IMR-90 (cell line): ENCODE measurements around the gene FRAS1. TPM values are rescaled to one million over a fixed set of nuclear protein-coding genes. Genes with fewer than 3 reads are reported as not detected.

ENCODE experiments used
- ATAC-seq: fragments of 200-7000 bp; cut with Tn5 transposase; 2 replicates; pipeline ENCODE4 v1.9.1; 2020; ENCODE audit warnings: low read depth, mild to moderate bottlenecking, moderate library complexity
- BruUV-seq: library from RNA; stranded (reverse); fragments of 400-500 nt; replicated peaks from 2 replicates; lab custom pipeline; 2021; lab: Mats Ljungman, UMichigan
- CTCF ChIA-PET: fragments of 300-600 bp; formaldehyde crosslinking; extraction: SDS; loops from one replicate; lab custom pipeline; 2021; ENCODE audit warnings: antibody characterized with exemption; lab: Yijun Ruan, JAX
- POLR2A ChIA-PET: fragments of 300-600 bp; sonication (Branson Sonifier 250); formaldehyde crosslinking; loops from one replicate; lab custom pipeline; 2022; ENCODE audit warnings: antibody characterized with exemption; ENCODE audit not compliant: unreplicated experiment; lab: Charles Lee
- DNase-seq: peaks from one replicate; pipeline ENCODE4 v3.0.0; 2013
- H2AFZ ChIP-seq: replicated peaks from 2 replicates; pipeline ENCODE3; 2013; ENCODE audit warnings: low read length, mild to moderate bottlenecking; ENCODE audit not compliant: poor library complexity
- H2AK5ac ChIP-seq: 2 replicates; pipeline ENCODE4 v1.6.1; 2013; ENCODE audit warnings: low read depth, low read length, inconsistent platforms
- H2AK9ac ChIP-seq: replicated peaks from 2 replicates; pipeline ENCODE3; 2013; ENCODE audit warnings: mild to moderate bottlenecking, low read depth, low read length, moderate library complexity; ENCODE audit not compliant: poor library complexity
- H2BK120ac ChIP-seq: 2 replicates; pipeline ENCODE4 v1.6.1; 2013; ENCODE audit warnings: low read depth, low read length, inconsistent platforms
- H2BK15ac ChIP-seq: 3 replicates; pipeline ENCODE4 v1.6.1; 2013; ENCODE audit warnings: low read depth, low read length, inconsistent platforms
- H2BK20ac ChIP-seq: 2 replicates; pipeline ENCODE4 v1.6.1; 2013; ENCODE audit warnings: low read depth, mild to moderate bottlenecking, inconsistent platforms, low read length, moderate library complexity
- H2BK5ac ChIP-seq: 2 replicates; pipeline ENCODE4 v1.6.1; 2013; ENCODE audit warnings: mild to moderate bottlenecking, low read depth, low read length, inconsistent platforms; ENCODE audit not compliant: poor library complexity, severe bottlenecking
- H3K14ac ChIP-seq: replicated peaks from 2 replicates; pipeline ENCODE4 v1.6.1; 2013; ENCODE audit warnings: low read depth, low read length, inconsistent platforms
- H3K18ac ChIP-seq: 2 replicates; pipeline ENCODE4 v1.6.1; 2013; ENCODE audit warnings: low read depth, low read length, control low read depth
- H3K23ac ChIP-seq: 2 replicates; pipeline ENCODE4 v1.6.1; 2013; ENCODE audit warnings: low read depth, low read length, inconsistent platforms
- H3K27ac ChIP-seq: 2 replicates; pipeline ENCODE4 v1.5.1; 2013; ENCODE audit warnings: mild to moderate bottlenecking, control low read depth, low read length; ENCODE audit not compliant: insufficient read depth
- H3K27me3 ChIP-seq: 2 replicates; pipeline ENCODE4 v1.6.1; 2013; ENCODE audit warnings: low read length; ENCODE audit not compliant: control insufficient read depth, insufficient read depth
- H3K36me3 ChIP-seq: 2 replicates; pipeline ENCODE4 v1.6.1; 2013; ENCODE audit warnings: low read length, mixed read lengths; ENCODE audit not compliant: control insufficient read depth, insufficient read depth
- H3K4ac ChIP-seq: 2 replicates; pipeline ENCODE4 v1.6.1; 2013; ENCODE audit warnings: low read depth, low read length, inconsistent platforms
- H3K4me1 ChIP-seq: 2 replicates; pipeline ENCODE4 v1.6.1; 2013; ENCODE audit warnings: low read length, mixed read lengths; ENCODE audit not compliant: control insufficient read depth, insufficient read depth
- H3K4me2 ChIP-seq: 2 replicates; pipeline ENCODE4 v1.6.1; 2013; ENCODE audit warnings: low read depth, mild to moderate bottlenecking, control low read depth, low read length, moderate library complexity
- H3K4me3 ChIP-seq: 2 replicates; pipeline ENCODE4 v1.5.1; 2013; ENCODE audit warnings: low read depth, mild to moderate bottlenecking, control low read depth, low read length, moderate library complexity; ENCODE audit not compliant: insufficient read depth
- H3K56ac ChIP-seq: 2 replicates; pipeline ENCODE4 v1.6.1; 2013; ENCODE audit warnings: low read length, inconsistent platforms; ENCODE audit not compliant: insufficient read depth; ENCODE audit errors: extremely low read depth
- H3K79me1 ChIP-seq, 2 experiments: 2 replicates each; pipeline ENCODE4 v1.6.1; 2013; ENCODE audit warnings: low read length in 2 of 2, inconsistent platforms in 1 of 2, low read depth in 1 of 2
- H3K9ac ChIP-seq: 2 replicates; pipeline ENCODE4 v1.6.1; 2013; ENCODE audit warnings: low read depth, low read length, control low read depth
- H3K9me1 ChIP-seq: 2 replicates; pipeline ENCODE4 v1.6.1; 2013; ENCODE audit warnings: low read length, inconsistent platforms; ENCODE audit not compliant: insufficient read depth
- H3K9me3 ChIP-seq: 2 replicates; pipeline ENCODE4 v1.6.1; 2013; ENCODE audit warnings: low read length; ENCODE audit not compliant: control insufficient read depth, insufficient read depth
- H4K20me1 ChIP-seq: 2 replicates; pipeline ENCODE4 v1.6.1; 2013; ENCODE audit warnings: low read length, inconsistent platforms; ENCODE audit not compliant: insufficient read depth
- H4K5ac ChIP-seq: 2 replicates; pipeline ENCODE4 v1.6.1; 2013; ENCODE audit warnings: mild to moderate bottlenecking, low read depth, low read length, control low read depth
- H4K8ac ChIP-seq, 2 experiments: 2 replicates each; pipeline ENCODE4 v1.6.1; 2013; ENCODE audit warnings: low read depth in 2 of 2, low read length in 2 of 2, control low read depth in 1 of 2, inconsistent platforms in 1 of 2
- H4K91ac ChIP-seq: 2 replicates; pipeline ENCODE4 v1.6.1; 2013; ENCODE audit warnings: low read depth, low read length, inconsistent platforms; ENCODE audit not compliant: insufficient read depth
- BHLHE40 ChIP-seq: fragments of 150-350 bp; IDR thresholded peaks from 2 replicates; pipeline ENCODE4 v1.6.1; 2016; ENCODE audit warnings: mild to moderate bottlenecking, low read depth, low read length
- CEBPB ChIP-seq: IDR thresholded peaks from 2 replicates; pipeline ENCODE4 v1.6.1; 2012; ENCODE audit warnings: low read depth, low read length, improper control_type of control experiment
- CHD1 ChIP-seq: IDR thresholded peaks from 2 replicates; pipeline ENCODE4 v1.6.1; 2012; ENCODE audit warnings: low read depth, low read length, improper control_type of control experiment
- CTCF ChIP-seq: conservative IDR thresholded peaks from 2 replicates; pipeline ENCODE4 v1.5.1; 2012; ENCODE audit warnings: mild to moderate bottlenecking, low read depth, low read length, improper control_type of control experiment
- ELK1 ChIP-seq: fragments of 150-350 bp; IDR thresholded peaks from 2 replicates; pipeline ENCODE4 v1.6.1; 2016; ENCODE audit warnings: low read depth, mild to moderate bottlenecking, low read length, moderate library complexity, borderline replicate concordance
- FOS ChIP-seq: fragments of 150-350 bp; IDR thresholded peaks from 2 replicates; pipeline ENCODE4 v1.6.1; 2016; ENCODE audit warnings: low read depth, low read length
- MAFK ChIP-seq: IDR thresholded peaks from 2 replicates; pipeline ENCODE4 v1.6.1; 2012; ENCODE audit warnings: low read depth, low read length, improper control_type of control experiment
- MAZ ChIP-seq: IDR thresholded peaks from 2 replicates; pipeline ENCODE4 v1.6.1; 2012; ENCODE audit warnings: low read depth, mild to moderate bottlenecking, low read length, improper control_type of control experiment, moderate library complexity, borderline replicate concordance
- MXI1 ChIP-seq: IDR thresholded peaks from 2 replicates; pipeline ENCODE4 v1.6.1; 2012; ENCODE audit warnings: low read depth, mild to moderate bottlenecking, low read length, moderate library complexity, borderline replicate concordance
- NFE2L2 ChIP-seq: fragments of 150-350 bp; IDR thresholded peaks from 2 replicates; pipeline ENCODE4 v1.6.1; 2016; ENCODE audit warnings: low read depth, mild to moderate bottlenecking, low read length
- POLR2A ChIP-seq: IDR thresholded peaks from 2 replicates; pipeline ENCODE4 v1.6.1; 2012; ENCODE audit warnings: mild to moderate bottlenecking, low read depth, low read length
- RAD21 ChIP-seq: IDR thresholded peaks from 2 replicates; pipeline ENCODE4 v1.6.1; 2012; ENCODE audit warnings: low read length, improper control_type of control experiment
- RCOR1 ChIP-seq: IDR thresholded peaks from 2 replicates; pipeline ENCODE4 v1.6.1; 2012; ENCODE audit warnings: mild to moderate bottlenecking, low read length, improper control_type of control experiment; ENCODE audit not compliant: insufficient replicate concordance
- RFX5 ChIP-seq: IDR thresholded peaks from 2 replicates; pipeline ENCODE4 v1.8.0; 2012; ENCODE audit warnings: low read depth, mild to moderate bottlenecking, low read length, moderate library complexity
- SMC3 ChIP-seq: fragments of 150-350 bp; IDR thresholded peaks from 2 replicates; pipeline ENCODE4 v1.6.1; 2016; ENCODE audit warnings: low read depth, mild to moderate bottlenecking, antibody characterized with exemption, low read length, moderate library complexity
- USF2 ChIP-seq: fragments of 150-350 bp; IDR thresholded peaks from 2 replicates; pipeline ENCODE4 v1.6.1; 2017; ENCODE audit warnings: mild to moderate bottlenecking, antibody characterized with exemption, low read length, low read depth
- WGBS, 2 experiments: methylation state at CpG; one replicate each; pipeline versions ENCODE4 v1.1.5 to v1.1.7; 2013; ENCODE audit warnings: missing lambda C conversion rate in 2 of 2; ENCODE audit not compliant: insufficient read length in 1 of 2; ENCODE audit errors: extremely low coverage in 2 of 2; 5-methylcytosine and 5-hydroxymethylcytosine counted together
- dilution Hi-C: fragments of 300-500 bp; cut with HindIII; formaldehyde crosslinking; loops from one replicate; pipeline ENCODE4 v1.14.3; 2018; ENCODE audit warnings: low sequenced_read_pairs; ENCODE audit not compliant: unreplicated experiment
- in situ Hi-C: fragments of 300-500 bp; cut with MboI; formaldehyde crosslinking; loops from 3 replicates; pipeline ENCODE4 v1.14.3; 2019; ENCODE audit warnings: low sequenced_read_pairs, inconsistent platforms, mixed read lengths
- intact Hi-C: fragments of 100-400 bp; cut with micrococcal nuclease; formaldehyde crosslinking; loops from 2 replicates; pipeline ENCODE4 v1.10.0; 2022
- polyA plus RNA-seq, 3 experiments: library from polyadenylated mRNA; depleted of rRNA; stranded (reverse); fragments of >200 nt; gene quantifications; 2 replicates each; pipeline ENCODE4 v1.2.3, GENCODE V29; 2012; ENCODE audit warnings: low replicate concordance in 1 of 3
- total RNA-seq: library from RNA; depleted of rRNA; stranded (reverse); fragments of >200 nt; gene quantifications from 2 replicates; pipeline ENCODE4 v1.2.3, GENCODE V29; 2012

FRAS1 gene
- total and polyA plus RNA-seq, 2 of the 4 experiments (the other 2 are of a cell fraction): under 0.01 to 0.03 TPM

GRCh38 chr4:78120144-78120880 lies 63.2 kb downstream of the FRAS1 start:
- Histone ChIP-seq H3K36me3 (no peaks in the 10 kb centered on the region), H3K56ac (no peak overlapping the region), H2AFZ (no peak overlapping the region), H3K4me1 (no peaks in the 10 kb centered on the region), H3K9ac (no peak overlapping the region), H4K5ac (no peak overlapping the region), H3K4me3 (no peak overlapping the region), H3K4me2 (no peak overlapping the region), H3K9me3 (no peaks in the 10 kb centered on the region), H2BK15ac (no peak overlapping the region), H3K9me1 (no peaks in the 10 kb centered on the region), H4K91ac (no peak overlapping the region), H3K23ac (no peak overlapping the region), H3K27ac (no peak overlapping the region), H3K27me3 (no peaks in the 10 kb centered on the region), H3K14ac (no peak overlapping the region), H2AK5ac (no peak overlapping the region), H3K4ac (no peak overlapping the region), H4K8ac (no peak overlapping the region), H2BK120ac (no peak overlapping the region), H2BK5ac (no peak overlapping the region), H2BK20ac (no peak overlapping the region), H4K20me1 (no peaks in the 10 kb centered on the region), H3K79me1 (no peaks in the 10 kb centered on the region), H2AK9ac (no peak overlapping the region), H3K18ac (no peak overlapping the region)
- dilution Hi-C loops: no loop called here
- ChIA-PET CTCF (no interaction called here), POLR2A (no interaction called here)
- WGBS, 2 experiments: no CpG with 5 or more reads among the region's 4 CpGs
- in situ Hi-C loops: no loop called here
- intact Hi-C loops: no loop called here
- TF ChIP-seq NFE2L2 (no peak), MAZ (no peak), CHD1 (no peak), RFX5 (no peak), USF2 (no peak), BHLHE40 (no peak), CTCF (no peak), FOS (no peak), POLR2A (no peak), ELK1 (no peak), MAFK (no peak), SMC3 (no peak), RAD21 (no peak), CEBPB (no peak), MXI1 (no peak), RCOR1 (no peak)
- DNase-seq: no peak
- ATAC-seq: no peak
- no TSS peak for BruUV-seq
